ENCODE results near the gene NCKAP1. TPM values are rescaled to one million over a fixed set of nuclear protein-coding genes. Genes with fewer than 3 reads are reported as not detected.

The NCKAP1 gene
- total RNA-seq, 4 donors from 2014 or later, result 185 to 345 (median 292) TPM

DNA sequence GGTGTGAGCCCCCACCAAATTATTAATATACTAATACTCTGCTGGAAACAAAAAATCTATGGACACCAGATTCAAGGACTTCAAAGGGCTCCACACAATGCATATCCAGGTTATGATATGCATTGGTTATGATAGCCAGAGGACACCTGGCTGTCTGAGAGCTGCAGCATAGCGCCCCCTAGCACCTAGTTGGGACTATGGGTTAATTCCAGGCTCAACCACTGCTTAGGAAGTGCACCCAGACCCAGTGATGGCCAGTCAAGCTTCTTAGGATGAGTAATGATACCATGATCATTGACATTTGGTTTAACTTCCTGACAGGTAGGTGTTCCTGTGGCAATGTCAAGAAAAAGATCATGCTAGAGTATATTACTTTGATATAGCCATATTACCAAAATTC lies 168.0 kb downstream of the NCKAP1 start:
- TF ChIP-seq POLR2A (IDR thresholded peaks at IDR 0.05) (no peak), POLR2AphosphoS5 (IDR thresholded peaks at IDR 0.05) (no peak), EP300 (IDR thresholded peaks at IDR 0.05) (no peak)
- TF ChIP-seq, protein P1, sequence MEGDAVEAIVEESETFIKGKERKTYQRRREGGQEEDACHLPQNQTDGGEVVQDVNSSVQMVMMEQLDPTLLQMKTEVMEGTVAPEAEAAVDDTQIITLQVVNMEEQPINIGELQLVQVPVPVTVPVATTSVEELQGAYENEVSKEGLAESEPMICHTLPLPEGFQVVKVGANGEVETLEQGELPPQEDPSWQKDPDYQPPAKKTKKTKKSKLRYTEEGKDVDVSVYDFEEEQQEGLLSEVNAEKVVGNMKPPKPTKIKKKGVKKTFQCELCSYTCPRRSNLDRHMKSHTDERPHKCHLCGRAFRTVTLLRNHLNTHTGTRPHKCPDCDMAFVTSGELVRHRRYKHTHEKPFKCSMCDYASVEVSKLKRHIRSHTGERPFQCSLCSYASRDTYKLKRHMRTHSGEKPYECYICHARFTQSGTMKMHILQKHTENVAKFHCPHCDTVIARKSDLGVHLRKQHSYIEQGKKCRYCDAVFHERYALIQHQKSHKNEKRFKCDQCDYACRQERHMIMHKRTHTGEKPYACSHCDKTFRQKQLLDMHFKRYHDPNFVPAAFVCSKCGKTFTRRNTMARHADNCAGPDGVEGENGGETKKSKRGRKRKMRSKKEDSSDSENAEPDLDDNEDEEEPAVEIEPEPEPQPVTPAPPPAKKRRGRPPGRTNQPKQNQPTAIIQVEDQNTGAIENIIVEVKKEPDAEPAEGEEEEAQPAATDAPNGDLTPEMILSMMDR (IDR thresholded peaks at IDR 0.05), result no peak
- Histone ChIP-seq H3K36me3 (no peaks in the 10 kb centered on the region), H3K9me3 (no peaks in the 10 kb centered on the region), H3K4me3 (no peak overlapping the region), H3K27me3 (no peaks in the 10 kb centered on the region), H3K27ac (no peak overlapping the region), H3K4me1 (peaks cover 0 to 30% (median 11%) of the 10 kb centered on the region in 3 donors)
- ATAC-seq, result no peak
- 0 to 33% methylated on average over 1 of the region's 1 CpG for WGBS, 2 donors (ENCODE audit: low coverage in 1 of 2)

DNA sequence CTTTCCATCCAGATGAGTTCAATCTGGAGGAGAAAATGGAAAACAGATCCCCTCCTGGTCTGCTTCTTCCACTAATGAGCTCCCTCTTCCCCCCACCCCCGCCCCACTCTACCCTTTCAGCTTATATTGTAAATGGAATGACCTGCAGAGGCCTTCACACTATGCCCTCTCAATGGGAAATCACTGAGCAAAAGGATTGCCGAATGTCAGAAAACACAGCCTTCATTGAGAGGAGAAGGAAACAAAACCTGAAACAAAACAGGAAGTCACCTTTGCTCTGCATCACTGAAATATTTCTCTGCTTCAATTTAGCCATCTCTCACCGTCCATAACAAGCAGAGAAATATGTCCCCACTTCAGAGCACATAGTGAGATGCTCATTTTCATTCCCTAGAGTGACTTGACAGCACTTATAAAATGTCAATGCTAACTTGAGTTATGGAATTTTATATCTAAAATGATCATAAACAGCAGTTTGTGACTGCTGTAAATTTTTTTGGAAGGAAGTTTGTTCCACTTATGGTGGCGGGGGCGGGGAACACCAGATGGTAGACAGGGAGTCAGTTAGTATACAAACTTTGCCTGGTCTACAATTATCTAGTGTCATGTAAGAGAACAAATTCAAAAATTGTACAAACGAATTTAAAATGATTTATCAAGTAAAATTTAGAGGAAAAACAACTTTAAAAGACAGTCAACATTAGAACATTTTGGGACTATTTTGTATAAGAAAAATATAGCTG lies 170.0 kb downstream of the NCKAP1 start:
- Histone ChIP-seq H3K4me3 (no peak overlapping the region), H3K4me1 (peaks cover 0 to 44% (median 11%) of the 10 kb centered on the region in 3 donors), H3K9me3 (no peaks in the 10 kb centered on the region), H3K36me3 (no peaks in the 10 kb centered on the region), H3K27ac (no peak overlapping the region), H3K27me3 (no peaks in the 10 kb centered on the region)
- ATAC-seq, result no peak
- TF ChIP-seq POLR2AphosphoS5 (IDR thresholded peaks at IDR 0.05), result no peak
- TF ChIP-seq, protein P1 (IDR thresholded peaks at IDR 0.05), result no peak
- WGBS, 2 donors (ENCODE audit: low coverage in 1 of 2), result 79 to 82% methylated on average over 3 to 6 of the region's 6 CpGs

DNA sequence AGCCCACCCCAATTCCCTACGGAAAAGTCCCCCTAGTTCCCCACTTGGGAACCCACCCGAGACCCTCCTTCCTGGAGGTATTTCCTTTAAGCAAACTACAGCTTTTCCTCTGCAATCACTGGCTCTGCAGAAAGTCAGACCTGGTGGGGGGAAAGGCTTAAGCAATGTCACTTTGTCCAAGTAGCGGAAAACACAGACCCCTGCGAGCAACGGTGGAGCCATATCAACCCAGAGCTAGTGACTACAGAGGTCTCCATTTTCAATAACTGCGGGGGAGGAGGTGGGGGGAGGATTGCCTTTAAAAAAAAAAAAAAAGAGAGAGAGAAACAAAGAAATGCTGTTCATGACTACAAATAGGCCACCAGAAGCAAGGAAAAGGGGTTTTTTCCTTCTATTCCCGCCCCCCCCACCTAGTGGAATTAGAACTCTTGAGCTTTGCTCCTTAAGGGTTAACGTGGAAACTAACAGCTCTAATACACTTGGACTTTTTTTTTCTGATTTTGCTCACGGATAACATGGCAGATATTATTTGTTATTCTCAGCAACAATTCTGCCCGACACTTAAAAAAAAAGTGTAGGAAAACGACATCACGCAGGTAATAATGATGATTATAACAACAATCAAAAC lies 170.7 kb downstream of the NCKAP1 start:
- TF ChIP-seq POLR2A (IDR thresholded peaks at IDR 0.05), result no peak
- no peak for TF ChIP-seq EP300 (IDR thresholded peaks at IDR 0.05)
- TF ChIP-seq, protein P1 (IDR thresholded peaks at IDR 0.05), result no peak
- no peak for TF ChIP-seq POLR2AphosphoS5 (IDR thresholded peaks at IDR 0.05)
- Histone ChIP-seq H3K27ac (peak overlapping the region; percentile 47 to 78 (median 71)), H3K27me3 (no peaks in the 10 kb centered on the region), H3K4me1 (peaks cover 0 to 49% (median 11%) of the 10 kb centered on the region in 3 donors), H3K36me3 (no peaks in the 10 kb centered on the region), H3K4me3 (peak overlapping the region; percentile 40 to 57), H3K9me3 (no peaks in the 10 kb centered on the region)
- WGBS, 2 donors (ENCODE audit: low coverage in 1 of 2), result 61 to 65% methylated on average over 6 to 8 of the region's 12 CpGs
- ATAC-seq, result no peak

DNA sequence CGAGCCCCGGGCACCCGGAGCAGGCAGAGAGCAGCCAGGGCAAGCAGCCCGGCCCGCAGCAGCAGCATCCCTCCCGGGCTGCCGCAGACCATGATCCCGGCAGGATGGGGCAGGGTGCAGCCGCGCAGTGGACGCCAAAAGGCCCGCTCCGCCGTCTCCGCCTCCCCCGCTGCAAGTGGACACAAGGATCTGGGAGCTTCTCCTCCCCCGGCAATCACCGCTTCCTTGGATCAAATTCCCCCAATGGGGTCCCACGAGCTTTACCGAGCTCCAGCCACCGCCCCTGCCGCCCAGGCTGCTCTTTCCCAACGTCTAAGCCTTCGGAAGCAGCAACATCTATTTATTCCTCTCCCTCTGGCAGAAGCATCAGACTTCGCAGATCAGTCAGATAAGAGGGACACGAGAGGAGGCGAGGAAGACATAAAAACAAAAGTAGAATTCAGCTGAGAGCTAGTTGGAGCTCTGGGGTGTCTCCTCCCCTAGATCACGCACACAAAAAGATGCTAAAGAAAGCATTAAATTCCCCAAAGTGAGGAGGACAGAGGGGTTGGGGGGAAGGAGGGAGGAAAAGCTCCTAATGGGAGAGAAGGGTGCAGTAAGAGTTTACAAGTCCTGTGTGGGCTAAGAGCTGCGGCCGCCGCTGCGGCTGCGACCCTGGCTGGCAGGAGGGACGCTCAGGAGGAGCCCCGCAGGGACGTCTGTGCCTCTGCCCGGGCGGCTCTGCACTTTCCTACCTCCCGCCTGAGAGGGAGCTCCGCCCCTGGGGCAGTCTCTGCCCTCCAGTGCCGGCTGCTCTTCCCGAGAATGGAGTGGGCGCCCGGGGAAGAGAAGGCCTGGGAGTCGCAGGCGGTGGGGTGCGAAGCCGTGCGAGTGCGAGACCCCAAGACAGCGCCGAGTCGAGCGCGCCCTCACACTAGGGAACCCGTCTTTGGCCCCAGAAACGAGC lies 171.5 kb downstream of the NCKAP1 start, which contains the start of gene FRZB:
Gene FRZB, minus strand, starts transcription at position 177 of the 946 bp plus-strand sequence. Its CDS starts 85 bp downstream, at position 92.
- TF ChIP-seq EP300 (IDR thresholded peaks at IDR 0.05), result no peak
- no peak for TF ChIP-seq POLR2A (IDR thresholded peaks at IDR 0.05)
- TF ChIP-seq, protein P1 (IDR thresholded peaks at IDR 0.05), result peak in 1 of 4 experiments; percentile 9
- peak; percentile 84 for ATAC-seq
- WGBS, 2 donors (ENCODE audit: low coverage in 1 of 2), result 0 to 4% methylated on average over 10 to 14 of the region's 57 CpGs
- Histone ChIP-seq H3K27me3 (no peaks in the 10 kb centered on the region), H3K36me3 (no peaks in the 10 kb centered on the region), H3K4me1 (peaks cover 5 to 57% (median 11%) of the 10 kb centered on the region in 3 donors), H3K9me3 (no peaks in the 10 kb centered on the region), H3K4me3 (peak within 1 kb of the TSS; percentile 40 to 57), H3K27ac (peak within 1 kb of the TSS; percentile 47 to 78 (median 71))

All from gastroesophageal sphincter (tissue), 4 donors.